ENCODE data around the gene GNPTG.

Gene GNPTG

DNA sequence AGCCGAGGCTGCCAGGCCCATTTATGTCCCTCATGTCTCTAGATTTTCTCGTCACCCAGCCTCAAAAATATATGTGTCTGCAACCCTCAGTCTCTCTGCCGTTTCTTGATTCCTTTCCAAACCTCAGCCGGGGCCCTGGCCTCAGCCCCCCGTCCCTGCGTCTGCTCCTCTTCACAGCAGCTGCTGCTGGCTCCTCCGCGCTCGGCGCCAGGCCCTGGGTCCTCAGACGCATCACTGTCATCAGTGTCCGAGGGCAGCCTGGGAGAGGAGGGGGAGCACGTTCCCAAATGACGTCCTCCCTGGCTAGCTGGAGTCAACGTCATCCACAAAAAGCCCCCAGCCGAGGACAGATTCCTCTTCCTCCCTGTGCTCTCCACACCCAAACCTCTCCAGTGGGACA lies 2.4 kb upstream of the GNPTG start:
- no peak for DNase-seq

DNA sequence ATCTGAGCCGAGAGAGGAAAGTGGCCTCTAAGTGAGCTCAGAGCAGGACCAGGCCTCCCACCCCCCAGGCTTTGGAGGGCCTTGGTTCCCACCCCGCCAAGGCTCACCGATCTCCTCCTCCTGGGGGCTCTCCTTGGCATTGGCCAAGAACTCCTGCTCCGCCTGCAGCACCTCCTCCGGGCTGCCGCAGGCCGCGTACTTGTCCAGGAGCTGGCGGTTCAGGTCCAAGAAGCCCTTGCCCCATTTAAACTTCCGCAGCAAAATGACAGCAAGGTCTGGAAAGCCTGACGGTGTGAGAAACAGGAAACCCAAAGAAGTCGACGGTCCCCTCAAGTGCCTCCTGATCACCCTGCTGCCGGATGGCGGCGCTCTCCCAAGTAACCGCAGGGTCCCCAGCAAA lies 1.8 kb upstream of the GNPTG start:
- no peak for DNase-seq

DNA sequence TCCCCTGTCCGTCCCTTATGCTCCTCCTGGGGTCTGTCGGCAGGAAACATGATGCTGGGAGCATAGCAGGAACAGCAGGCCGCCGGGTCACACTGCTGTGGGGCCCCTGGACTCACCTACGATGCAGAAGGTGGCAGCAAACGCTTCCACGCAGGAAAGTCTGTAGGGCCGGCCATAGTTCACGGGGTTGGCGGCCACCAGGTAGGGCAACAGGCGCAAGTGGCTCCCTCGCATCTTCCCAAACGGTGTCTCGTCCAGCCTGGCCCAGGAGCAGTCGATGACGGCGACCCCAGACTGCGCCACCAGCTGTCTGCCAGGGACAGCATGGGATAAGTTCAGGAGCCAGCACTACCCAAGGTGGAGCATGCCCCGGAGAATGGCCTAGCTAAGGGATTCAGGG lies 1.0 kb upstream of the GNPTG start:
- DNase-seq, result no peak

- no peak for DNase-seq
These were observed 533 bp upstream of the GNPTG start for GRCh38 chr16:1351215-1351581.

DNA sequence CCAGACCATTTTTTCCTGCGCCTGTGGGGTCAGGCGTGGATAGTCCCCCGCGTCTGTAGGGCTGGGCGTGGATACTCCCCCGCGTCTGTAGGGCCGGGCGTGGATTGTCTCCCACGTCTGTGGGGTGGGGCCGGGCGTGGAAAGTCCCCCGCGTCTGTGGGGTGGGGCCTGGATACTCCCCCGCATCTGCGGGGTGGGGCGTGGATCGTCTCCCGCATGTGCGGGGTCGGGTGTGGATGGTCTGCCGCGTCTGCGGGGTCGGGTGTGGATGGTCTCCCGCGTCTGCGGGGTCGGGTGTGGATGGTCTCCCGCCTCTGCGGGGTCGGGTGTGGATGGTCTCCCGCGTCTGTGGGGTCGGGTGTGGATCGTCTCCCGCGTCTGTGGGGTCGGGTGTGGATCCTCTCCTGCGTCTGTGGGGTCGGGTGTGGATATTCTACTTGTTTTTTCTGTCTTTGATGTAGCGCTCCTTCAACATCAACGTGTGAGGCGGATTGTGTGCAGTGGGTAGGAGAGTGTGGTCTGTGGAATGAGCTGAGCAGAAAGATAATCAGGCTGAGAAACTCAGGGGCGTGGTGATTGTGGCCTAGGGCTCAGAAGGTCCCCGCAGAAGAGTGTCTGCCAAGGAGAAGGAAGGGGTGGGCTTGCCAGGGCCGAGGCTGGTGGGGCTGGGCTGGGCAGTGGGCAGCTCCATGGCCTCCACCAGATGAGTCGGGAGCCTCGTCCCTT lies 3.2 kb downstream of the GNPTG start:
- no peak for DNase-seq

DNA sequence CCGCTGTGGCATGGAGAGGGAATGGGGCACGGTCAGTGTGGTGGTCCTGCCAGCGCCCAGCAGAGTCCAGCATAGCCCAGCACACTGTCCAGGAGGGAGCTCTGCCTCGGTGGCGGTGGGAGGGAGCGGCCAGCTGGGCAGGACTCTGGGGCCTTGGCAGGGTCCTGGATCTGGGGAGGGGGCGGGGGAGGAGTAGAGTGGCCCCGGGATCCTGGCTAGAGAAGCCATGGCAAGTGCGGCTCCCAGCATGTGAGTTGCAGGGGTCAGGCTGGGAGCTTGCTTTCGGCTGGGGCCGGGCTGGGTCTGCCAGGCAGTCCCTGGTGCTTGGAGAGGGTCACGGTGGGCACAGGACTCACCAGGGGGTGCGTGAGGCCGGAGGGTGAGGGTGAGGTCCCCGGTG lies 3.9 kb downstream of the GNPTG start:
- DNase-seq, result no peak

GRCh38 chr16:1356061-1356900 lies 4.5 kb downstream of the GNPTG start:
- no peak for DNase-seq

DNA sequence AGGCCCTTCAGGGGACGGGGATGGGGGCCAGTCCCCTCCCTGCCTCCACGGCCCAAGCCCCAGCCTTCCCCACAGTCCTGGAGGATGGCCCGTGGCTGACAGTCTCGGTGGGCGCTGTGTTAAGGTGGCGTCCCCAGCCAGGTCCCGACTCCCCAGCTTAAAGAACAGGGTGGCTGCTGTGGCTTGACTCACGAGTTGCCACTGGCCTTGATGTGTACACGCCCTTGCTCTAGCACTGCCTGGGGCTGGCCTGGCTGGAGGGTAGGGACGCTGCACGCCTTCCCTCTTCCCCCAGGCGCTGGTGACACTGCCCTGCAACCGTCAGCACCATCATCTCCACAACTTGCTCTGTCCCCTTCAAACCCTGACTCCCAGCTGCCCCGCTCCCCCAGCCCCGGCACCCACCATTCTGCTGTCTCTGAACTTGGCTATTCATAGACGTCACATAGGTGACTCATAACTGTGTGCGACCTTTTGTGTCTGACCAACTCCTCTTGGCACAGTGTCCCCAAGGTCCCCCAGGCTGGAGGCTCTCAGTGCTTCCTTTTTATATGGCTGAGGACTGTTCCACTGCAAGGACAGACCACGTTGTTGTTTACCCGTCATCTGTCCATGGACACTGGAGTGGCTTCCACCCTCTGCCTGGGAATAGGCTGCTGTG lies 6.3 kb downstream of the GNPTG start:
- no peak for DNase-seq

DNA sequence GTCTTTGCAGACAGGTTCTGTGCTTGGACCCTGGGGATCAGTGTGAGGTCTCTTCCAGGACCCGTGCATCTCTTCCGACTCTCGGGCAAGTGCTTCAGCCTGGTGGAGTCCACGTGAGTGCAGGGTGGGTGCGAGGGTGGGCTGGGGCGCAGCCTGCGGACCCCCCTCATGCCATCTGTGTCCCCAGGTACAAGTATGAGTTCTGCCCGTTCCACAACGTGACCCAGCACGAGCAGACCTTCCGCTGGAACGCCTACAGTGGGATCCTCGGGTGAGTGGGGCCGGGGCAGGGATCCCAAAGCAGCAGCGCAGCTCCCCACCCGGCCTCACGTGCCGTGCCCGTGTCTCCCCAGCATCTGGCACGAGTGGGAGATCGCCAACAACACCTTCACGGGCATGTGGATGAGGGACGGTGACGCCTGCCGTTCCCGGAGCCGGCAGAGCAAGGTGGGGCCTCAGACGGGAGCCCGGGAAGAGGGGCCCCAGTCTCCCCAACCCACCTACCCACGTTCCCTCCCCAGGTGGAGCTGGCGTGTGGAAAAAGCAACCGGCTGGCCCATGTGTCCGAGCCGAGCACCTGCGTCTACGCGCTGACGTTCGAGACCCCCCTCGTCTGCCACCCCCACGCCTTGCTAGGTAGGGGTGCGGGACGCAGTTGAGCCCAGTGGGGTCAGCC lies 10.1 kb downstream of the GNPTG start:
- no peak for DNase-seq

DNA sequence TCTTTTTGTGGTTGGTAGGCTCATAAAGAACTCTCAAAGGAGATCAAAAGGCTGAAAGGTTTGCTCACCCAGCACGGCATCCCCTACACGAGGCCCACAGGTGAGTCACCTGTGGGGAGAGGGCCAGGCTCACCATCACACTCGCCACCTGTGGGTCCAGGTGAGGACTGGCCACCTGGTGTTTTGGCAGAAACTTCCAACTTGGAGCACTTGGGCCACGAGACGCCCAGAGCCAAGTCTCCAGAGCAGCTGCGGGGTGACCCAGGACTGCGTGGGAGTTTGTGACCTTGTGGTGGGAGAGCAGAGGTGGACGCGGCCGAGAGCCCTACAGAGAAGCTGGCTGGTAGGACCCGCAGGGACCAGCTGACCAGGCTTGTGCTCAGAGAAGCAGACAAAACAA lies 11.1 kb downstream of the GNPTG start:
- no peak for DNase-seq

- DNase-seq, result no peak
These were observed 11.8 kb downstream of the GNPTG start for GRCh38 chr16:1363501-1364041.

DNA sequence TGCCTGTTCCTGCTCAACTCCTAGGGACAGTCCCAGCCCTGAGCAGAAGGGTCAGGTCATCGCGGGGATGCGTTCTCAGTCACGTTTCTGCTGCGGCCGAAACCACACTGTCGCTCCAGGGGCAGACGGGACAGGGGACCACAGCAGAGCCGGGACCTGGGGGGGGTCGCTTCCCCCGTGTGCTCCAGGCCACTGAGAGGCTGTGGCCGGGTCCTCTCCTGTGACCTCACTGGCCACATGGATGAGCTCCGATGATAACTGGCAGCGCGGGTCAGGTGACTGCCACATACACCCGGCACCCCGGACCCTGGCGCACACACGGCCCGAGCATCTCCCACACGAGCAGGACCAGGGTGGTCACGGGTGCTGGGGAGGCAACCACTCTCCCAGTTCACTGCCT lies 12.8 kb downstream of the GNPTG start:
- DNase-seq, result no peak

- no peak for DNase-seq
These were observed 14.5 kb downstream of the GNPTG start for GRCh38 chr16:1366060-1366711.

GRCh38 chr16:1366712-1367299 lies 15.1 kb downstream of the GNPTG start:
- no peak for DNase-seq

DNA sequence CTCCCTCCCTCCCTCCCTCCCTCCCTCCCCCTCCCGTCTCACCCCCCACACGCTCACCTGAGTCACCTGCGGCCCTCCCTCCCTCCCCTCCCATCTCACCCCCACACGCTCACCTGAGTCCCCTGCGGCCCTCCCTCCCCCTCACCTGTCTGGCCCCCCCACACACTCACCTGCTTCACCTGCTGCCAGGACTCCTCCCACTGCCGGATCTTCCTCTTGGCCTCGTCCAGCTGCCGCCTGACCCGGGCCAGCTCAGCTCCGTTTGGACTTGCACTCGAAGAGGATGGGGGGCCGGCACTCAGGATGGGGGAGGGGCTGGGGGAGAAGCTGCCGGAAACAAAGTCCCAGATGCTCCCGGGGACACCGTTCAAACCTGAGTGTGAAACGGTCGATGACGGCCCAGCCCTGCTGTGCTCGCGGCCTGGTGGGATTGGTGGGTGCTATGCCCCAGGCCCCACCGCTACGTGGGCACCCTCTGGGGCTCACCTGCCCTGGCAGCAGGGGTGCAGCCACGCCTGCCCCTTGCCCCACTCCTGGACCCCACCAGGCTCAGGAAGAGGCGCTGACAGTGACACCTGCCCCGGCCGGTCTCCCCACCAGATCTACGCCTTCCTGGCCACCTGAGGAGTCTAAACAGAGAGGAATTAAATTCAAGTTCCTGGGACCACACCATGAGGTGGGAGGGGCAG lies 15.9 kb downstream of the GNPTG start:
- DNase-seq, result no peak

DNA sequence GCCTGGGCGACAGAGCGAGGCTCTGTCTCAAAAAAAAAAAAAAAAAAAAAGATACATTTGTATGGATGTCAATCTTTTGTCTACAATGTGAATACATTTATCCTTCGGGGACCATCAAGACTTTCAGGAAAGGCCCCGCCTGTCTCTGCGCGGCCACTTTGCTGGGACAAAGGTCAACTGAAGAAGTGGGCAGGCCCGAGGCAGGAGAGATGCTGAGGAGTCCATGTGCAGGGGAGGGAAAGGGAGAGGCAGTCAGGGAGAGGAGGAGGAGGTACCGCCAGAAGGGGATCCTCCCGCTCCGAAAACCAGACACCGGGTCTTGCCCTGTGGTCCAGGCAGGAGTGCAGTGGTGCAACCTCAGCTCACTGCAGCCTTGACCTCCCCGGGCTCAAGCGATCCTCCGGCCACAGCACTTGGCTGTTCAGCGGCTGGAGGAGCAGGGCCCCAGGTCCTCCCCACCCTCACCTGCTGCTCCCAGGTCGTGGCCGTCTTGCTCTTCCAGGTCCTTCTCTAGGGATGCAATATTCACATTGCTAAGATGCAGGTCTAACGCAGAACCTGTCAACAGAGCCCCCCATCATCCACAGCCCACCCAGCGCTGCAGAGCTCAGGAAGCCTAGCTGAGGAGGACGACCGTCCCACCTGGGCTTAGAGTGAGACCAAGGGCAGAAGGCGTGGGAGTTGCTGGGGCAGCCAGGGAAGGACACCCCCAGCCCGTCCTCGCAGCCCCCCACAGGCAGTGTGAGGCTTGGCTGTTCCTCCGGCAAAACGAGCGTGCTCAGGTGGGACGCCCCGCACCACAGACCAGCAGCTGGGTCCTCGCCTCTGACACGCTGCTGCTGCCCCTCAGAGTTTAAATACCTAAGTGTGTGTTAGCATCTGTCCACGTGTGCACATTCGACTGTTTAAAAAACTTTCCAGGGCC lies 19.6 kb downstream of the GNPTG start:
- DNase-seq, result no peak

DNA sequence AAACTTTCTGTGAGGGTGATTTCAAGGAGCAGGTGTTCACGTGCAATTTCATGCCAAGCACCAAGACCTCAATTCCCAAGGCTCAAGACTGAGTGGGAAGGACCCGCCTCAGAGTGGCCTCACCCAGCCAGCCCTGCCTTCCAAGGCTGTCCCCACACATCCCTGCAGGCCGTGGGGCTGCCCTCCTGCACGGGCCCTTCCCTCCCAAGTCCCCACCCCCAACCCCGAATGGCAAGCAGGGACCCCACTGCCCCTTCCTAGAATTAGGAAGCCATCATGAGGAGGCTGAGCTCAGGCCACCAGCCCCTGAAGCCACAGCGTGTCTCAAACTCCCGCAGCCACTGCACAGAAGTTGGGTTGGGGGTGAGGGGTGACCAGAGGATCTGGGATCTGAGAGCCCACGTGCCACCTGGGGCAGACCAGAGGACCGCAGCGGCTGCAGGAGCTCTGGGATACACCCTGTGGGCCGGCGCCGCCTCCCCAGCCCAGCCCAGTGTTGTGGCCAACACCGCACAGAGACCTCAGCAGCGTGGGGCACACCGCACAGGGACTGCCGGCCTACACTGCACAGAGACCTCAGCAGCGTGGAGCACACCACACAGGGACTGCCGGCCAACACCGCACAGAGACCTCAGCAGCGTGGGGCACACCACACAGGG lies 20.7 kb downstream of the GNPTG start:
- DNase-seq, result no peak

DNA sequence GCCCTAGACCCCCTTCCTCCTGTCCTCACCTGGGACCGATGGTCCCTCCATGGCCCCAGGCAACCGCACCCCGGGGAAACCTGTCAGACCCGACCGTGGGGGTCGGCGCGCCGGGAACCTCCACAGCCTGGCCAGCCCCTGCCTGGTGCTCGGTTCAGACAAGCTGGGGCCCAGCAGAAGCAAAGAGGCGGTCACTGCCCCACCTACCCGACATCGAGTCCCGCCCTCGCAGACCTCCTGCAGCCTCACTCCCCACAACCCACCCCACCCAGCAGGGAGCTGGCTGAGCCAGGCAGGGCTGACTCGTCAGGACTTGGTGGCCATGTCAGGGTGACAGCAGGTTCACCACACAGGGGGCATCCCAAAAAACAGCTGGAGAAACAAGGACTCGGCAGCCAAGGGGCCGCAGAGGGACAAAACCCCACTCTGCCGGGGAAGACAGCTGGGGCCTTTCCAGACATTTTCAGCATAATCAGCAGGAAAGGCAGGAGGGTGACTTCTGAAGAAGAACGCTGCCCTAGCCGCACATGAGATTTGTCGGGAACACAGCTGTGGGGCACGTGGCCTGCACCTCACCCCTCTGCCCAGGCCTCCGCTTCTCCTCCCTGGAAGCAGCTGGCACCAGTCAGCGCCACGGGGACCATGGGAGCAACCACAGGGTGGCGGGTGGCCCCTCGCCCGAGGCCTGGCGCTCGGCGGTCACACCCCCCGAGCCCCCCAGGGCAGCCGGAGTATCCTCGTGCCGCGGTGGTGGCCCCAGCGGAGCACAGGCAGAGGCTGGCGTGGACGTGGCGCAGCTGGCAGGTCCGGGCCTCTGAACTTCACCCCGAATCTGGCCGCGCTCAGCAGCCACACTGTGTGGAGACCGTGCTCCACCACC lies 22.9 kb downstream of the GNPTG start:
- DNase-seq, result no peak

DNA sequence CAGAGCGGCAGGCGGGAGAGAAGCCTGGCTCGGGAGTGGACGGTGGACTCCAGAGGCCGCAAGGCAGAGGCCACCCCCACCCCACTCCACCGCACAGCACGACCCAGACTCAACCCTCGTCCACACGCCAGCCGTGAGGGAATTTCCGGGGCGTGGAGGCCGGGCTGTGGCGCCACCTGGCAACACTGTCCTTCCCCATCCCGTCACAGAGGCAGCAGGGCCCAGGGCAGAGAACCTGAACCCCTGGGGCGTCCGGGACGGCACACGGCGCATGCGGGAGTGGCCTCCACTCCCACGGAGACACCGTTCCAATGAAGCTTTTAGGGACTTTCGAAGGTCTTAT lies 23.5 kb downstream of the GNPTG start:
- DNase-seq, result no peak

All from KG1 (cell line).